HG02885 (cell line): ENCODE results near the gene BBX.
A peak's percentile ranks its signal among the peaks of the same experiment; 100 is the strongest.
"Not testable (repeated sequence)": the region's sequence is repeated elsewhere in the genome, so short reads cannot be mapped to it uniquely, and the experiment has no call there.

Experiments used
- ATAC-seq: cut with Tn5 transposase; IDR thresholded peaks from one replicate; pipeline ENCODE4 v1.9.1; 2021; ENCODE audit warnings: mild to moderate bottlenecking; ENCODE audit not compliant: unreplicated experiment, poor library complexity

Gene BBX

GRCh38 chr3:107676469-107677309 lies 153.9 kb downstream of the BBX start:
- ATAC-seq: peak; percentile 36

GRCh38 chr3:107679921-107680320 lies 157.2 kb downstream of the BBX start:
- no peak for ATAC-seq

DNA sequence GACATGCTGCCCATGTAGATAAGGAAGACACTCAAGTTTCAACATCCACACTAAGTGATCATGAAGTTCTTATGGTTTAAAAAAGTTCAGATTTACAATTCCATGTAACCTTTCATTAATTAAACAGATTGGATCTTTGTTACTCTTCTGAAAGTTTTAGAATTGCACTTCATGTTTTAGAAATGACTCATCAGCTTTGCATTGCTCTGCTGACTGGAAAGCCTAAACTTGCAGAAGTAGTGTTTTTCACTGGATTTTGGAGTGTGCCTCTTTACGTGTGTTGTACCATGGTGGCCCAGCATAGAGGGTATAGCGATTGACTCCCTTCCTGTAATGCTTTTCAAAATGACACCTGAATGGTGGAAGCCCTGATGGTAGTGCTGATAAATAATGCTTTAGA lies 157.9 kb downstream of the BBX start:
- ATAC-seq: peak; percentile 69

DNA sequence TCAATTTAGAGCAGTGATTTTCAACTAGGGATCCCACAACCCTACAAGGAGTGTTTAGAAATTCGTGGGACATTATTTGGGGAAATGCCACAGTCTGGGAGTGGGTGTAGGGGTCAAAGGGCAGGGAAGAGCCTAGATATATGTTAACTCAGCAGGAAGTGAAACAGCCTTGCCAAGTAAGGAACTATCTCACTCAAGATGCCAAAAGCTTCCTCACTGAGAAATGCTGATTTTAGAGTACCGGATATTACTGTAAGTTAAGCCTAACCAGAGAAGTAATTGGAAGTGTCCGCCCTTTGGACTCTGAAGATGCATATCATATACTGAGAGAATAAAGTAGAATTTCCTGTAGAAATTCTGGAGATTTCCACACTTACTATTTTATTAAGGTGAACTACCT lies 158.6 kb downstream of the BBX start:
- ATAC-seq: no peak

DNA sequence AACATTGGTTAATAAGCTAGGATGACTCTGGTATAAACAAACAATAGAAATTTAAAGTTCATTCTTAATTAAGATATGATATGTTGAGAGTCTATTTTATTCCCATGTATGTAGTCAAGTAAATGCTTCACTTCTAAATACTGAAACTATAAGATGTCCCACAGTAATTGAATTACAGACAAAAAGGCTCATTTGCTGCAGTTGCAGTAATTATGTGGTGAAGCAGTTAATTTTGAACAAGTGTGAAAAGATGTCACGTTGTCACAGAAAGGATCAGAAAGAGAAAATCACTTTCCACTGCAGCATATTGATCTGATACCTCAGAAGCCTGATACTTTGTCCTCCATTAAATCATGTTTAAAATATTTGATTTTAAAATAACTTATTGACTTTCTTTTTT lies 159.8 kb downstream of the BBX start:
- no peak for ATAC-seq

- ATAC-seq: no peak
These were observed 160.7 kb downstream of the BBX start for GRCh38 chr3:107683447-107683846.

DNA sequence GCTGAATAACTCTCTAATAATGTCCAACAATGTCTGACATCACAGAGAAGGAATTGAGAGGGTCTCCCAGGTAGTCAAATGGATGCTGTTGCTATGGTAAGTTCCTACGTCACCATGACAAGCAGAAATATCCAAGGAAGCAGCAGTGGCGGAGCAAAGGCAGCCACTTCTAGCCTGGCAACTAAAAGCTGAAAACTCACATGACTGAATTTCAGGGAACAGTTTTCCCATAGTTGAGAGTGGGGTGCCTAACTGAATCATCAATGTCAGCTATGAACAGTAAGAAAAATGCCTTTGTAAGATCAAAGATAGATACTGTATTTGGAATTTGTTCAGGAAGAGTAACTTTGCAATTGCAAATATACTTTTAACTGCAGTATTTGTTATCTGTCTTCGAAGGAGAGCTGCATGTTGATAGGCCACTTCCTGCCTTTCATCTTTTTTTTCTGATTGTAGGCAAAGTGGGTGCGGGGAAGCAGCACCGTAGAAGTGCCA lies 161.7 kb downstream of the BBX start:
- peak; percentile 45 for ATAC-seq

GRCh38 chr3:107685383-107685782 lies 162.6 kb downstream of the BBX start:
- ATAC-seq: no peak

DNA sequence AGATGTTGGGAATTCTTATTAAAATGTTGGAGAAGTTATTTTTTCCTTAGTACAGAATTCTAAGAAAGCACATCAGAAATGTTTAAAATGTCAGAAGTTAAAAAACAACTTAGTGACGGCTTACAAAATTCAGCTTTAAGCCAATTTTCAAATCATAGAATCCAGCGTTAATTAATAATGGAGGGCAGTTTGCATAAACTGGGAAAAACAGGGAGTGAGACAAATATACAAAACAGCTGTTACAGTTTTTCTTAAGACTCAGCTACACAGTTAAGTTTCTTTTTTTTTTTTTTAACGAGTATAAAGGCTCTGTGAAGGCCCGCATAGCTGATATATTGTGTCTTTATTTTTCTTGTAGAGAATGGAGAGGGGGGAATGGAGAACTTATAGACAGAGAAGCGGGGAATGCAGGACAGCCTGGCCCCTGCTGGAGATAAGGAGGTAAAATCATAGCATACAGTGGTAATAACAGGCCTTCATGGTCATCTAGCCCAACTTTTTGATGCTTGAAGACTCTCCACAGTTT lies 164.4 kb downstream of the BBX start:
- ATAC-seq: no peak

- ATAC-seq: no peak
These were observed 166.6 kb downstream of the BBX start for GRCh38 chr3:107689355-107689754.

DNA sequence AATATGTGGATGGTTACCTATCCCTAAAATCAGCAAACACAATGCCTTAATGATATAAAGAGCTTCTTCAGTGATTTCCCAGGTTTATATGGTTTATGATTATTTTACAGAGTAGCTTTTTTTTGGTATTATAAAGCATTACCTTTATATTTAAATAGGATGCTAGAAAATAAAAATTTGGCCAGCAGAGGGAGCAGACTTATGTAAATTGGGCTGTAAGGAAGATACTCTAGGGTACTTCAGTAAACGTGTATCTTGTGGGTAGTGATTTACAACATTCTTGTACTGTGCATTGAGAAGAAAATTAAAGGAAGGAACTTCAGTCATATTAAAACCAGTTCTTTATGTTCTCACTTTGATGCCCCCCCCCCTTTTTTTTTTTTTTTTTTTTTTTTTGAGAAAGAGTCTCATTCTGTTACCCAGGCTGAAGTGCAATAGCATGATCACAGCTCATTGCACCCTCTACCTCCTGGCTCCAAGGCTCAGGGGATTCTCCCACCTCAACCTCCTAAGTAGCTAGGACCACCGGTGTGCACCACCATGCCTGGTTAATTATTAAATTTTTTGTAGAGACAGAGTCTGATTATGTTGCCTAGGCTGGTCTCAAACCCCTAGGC lies 167.9 kb downstream of the BBX start:
- peak; percentile 77 for ATAC-seq

DNA sequence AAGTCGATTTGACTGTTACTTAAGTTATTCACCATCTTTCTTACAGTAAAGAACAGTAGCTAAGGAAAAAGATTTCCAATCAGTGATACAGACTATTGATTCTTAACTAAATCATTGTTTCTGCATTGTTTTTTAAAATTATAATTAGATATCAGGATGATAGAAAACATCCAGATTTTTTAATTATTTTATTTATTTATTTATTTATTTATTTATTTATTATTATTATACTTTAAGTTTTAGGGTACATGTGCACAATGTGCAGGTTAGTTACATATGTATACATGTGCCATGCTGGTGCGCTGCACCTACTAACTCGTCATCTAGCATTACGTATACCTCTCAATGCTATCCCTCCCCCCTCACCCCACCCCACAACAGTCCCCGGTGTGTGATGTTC lies 169.2 kb downstream of the BBX start:
- ATAC-seq: not testable (repeated sequence)

- ATAC-seq: not testable (repeated sequence)
These were observed 174.6 kb downstream of the BBX start for GRCh38 chr3:107697348-107697747.

DNA sequence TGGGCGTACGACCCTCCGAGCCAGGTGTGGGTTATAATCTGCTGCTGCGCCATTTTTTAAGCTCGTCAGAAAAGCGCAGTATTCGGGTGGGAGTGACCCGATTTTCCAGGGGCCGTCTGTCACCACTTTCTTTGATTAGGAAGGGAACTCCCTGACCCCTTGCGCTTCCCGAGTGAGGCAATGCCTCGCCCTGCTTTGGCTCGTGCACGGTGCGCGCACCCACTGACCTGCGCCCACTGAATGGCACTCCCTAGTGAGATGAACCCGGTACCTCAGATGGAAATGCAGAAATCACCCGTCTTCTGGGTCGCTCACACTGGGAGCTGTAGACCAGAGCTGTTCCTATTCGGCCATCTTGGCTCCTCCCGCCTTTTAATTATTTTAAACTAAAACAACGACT lies 175.1 kb downstream of the BBX start:
- ATAC-seq: not testable (repeated sequence)

- no peak for ATAC-seq
These were observed 176.9 kb downstream of the BBX start for GRCh38 chr3:107699682-107700081.

DNA sequence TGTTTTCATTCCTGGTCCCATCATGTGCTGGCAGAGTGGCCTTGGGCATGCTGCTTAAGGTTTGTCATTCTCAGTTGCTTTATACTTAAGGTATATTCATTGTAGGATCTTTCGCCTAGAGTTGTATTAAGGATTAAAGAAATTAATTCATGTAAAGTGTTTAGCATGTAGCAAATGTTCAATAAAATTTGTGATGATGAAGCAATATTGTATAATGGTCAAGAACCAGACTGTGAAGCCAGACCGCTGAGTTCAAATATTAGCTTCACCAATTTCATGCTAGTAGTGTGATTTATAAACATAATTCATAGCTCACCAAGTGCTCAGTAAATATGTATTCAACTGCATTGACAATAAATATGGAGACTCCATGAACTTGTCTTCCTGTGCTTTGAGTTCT lies 178.5 kb downstream of the BBX start:
- ATAC-seq: no peak

GRCh38 chr3:107704477-107704876 lies 181.7 kb downstream of the BBX start:
- ATAC-seq: no peak

GRCh38 chr3:107705046-107705445 lies 182.3 kb downstream of the BBX start:
- ATAC-seq: no peak

GRCh38 chr3:107710851-107711250 lies 188.1 kb downstream of the BBX start:
- no peak for ATAC-seq

DNA sequence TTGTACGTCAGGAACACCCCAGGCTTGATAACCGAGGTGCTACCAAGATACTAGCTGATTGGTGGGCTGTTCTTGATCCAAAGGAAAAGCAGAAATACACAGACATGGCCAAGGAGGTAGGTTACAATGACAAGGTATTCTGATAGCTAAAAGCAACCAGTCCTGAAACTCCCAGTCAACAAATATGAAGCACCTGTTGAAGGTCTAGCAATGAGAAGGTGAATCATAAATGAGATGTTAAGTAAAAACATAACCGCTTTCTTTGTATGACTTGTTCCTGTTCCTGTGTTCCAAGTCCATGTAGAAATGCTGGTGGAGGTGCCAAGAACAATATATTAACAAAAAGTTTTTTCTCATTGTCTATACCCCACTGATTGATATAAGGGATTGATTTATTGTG lies 194.0 kb downstream of the BBX start:
- no peak for ATAC-seq

- no peak for ATAC-seq
These were observed 195.8 kb downstream of the BBX start for GRCh38 chr3:107718547-107718946.
